HTR-8/SVneo (cell line): ENCODE results near the gene GBP4.

Source experiments
- DNase-seq: peaks from one replicate; pipeline ENCODE4 v3.0.0; 2011; ENCODE audit warnings: low spot score, mixed read lengths; ENCODE audit not compliant: insufficient read length
- FAIRE-seq: peaks from 2 replicates; lab custom pipeline; 2011; peaks lifted over from hg19 to GRCh38; lab: Jason Lieb, UNC

Gene GBP4

DNA sequence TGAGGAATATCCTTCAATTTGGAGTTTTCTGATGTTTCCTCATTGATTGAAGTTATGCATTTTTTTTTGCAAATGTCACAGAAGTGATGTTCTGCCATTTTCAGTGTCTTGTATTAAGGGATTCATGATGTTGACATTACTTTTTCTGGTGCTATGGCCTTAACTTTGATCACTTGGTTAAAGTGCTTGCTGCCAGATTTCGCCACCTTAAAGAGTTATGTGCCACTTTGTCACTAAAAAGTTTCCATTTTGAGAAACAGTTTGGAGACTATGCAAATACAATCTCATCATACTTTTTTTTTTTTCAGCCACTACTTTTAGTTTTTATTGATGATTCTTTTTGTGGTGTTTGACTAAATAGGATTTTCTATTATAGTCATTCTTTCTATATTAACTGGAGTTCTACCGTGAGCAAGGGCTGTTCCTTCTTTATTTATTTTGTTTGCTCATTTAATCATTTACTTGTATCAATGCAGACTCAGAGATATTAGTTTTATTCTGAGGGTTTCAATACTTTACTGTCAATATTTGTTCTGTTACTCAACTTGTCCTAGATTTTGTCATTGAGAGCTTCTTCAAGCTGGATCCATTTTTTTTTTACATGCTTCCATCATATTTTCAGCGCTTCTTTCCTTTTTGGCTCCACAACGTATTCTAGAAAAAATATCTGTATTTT lies 26.1 kb downstream of the GBP4 start:
- DNase-seq, result no peak
- FAIRE-seq, result no peak

DNA sequence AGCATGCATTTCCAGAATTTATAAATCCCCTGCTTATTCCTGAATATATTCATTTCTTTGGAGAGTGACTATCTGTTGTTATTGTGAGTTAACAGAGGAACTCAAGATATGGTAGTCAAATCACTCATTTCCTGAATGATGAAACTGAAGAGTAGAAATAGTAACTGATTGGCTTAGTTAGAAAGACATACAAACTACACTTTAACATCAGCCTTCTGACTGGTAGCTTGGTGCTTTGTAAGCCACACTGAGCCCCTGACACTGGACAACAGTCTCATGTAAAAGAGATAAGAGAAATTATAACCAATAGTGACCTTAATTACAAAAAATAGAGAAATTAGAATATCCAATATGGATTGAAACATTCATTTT lies 27.7 kb downstream of the GBP4 start:
- no peak for DNase-seq
- FAIRE-seq, result no peak

DNA sequence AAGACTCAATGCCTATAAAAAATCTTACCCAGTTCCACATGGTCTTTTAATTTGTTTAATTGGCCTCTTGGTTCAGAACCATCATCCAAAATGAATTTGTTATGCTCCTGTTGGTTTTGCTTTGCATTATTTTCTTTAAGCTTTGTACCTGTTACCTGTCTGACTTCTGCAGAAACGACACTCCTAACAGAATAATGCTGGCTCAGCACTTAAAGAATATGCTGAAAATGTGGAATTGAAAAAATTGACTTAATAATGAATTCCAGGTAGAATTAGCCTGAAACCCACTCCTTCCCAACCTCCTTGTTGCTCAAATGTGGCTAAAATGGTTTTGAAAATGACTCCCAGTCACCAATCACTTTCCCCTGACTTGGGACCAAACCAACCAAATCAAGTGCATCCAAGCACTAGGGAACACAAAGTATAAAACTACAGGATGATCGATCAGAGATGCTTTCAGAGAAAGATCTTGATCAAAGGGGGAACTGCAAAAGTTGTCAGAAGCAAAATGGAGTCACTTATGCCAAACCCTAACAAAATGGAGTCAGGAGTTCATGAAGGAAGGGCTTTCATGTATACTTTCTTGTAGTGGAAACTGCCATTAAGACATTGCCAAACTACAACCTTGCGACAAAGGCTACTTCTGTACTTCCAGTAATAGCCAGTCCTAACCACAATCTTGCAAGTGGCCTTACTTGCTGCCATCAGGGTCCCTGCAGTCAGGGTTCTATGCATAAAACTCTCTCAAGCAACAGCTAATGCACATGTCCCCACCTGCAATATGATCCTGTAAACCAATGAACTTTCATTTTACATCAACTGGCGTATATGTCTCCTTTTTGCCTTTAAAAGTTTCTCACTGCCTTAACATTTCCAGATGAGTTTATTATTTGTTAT lies 28.3 kb downstream of the GBP4 start:
- no peak for DNase-seq
- FAIRE-seq, result no peak

DNA sequence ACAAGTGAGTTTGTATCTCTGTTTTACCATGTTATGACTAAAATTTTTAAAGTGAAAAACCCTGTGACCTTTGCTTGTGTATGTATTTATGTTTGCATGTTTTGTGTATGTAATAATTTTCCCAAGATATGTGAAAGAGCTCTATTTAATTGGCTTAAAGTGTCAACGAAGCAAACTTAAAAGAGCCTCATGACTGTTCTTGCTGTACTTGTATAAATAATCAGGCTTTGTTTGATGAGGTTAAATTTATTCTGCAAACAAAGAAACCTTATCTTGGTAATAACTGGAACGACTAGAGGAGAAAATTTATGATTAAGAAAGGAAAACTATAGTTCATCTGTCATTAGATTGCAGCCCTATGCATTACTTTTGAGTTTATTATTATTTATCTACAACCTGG lies 29.6 kb downstream of the GBP4 start:
- no peak for DNase-seq
- FAIRE-seq, result no peak

DNA sequence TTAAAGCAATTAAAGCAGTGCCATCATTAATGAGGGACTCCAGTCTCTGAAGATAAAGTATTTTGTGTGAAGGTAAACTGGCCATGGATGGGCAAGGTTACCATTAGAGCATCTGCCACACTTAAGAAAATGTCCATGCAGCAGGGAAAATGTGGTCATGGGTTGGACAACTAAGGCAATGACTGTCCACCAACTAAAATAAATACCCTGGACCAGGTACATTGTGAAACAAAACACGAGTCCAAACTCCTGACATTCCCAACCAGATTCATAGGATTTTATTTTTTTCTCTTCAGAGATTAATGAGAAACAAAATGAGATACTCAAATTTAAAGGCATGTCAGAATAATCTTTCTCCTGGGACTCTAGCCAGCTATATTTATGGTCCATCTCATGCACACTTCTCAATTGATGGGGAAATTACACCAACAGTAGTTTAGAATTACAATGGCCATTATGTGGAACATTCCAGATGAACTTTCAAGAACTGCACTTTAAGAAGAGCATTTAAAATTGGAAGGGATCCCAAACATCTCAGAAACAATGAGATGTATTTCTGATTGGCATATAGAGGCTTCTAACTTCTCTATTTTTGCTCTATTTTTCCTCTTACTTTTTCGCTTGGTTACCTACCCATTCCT lies 31.0 kb downstream of the GBP4 start:
- no peak for DNase-seq

DNA sequence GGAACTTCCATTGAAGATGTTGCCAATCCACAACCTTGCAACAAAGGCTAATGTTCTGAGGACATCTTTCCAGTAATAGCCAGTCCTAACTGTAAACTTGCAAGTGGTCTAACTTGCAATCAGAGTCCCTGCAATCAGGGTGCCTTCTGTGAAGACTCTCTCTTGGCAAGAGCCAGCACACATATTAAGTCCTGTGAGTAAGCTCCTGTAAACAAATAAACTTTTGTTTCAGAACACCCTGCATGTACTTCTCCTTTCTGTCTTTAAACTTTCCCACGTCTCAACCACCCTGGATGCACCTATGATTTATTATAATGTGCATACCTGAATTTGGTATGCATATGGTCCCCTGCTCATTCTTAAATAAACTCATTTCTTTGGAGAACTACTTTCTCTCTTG lies 32.0 kb downstream of the GBP4 start:
- FAIRE-seq (no peak), DNase-seq (no peak)

More for the DNA sequence above, 31.0 kb downstream of the GBP4 start:
- no peak for FAIRE-seq

DNA sequence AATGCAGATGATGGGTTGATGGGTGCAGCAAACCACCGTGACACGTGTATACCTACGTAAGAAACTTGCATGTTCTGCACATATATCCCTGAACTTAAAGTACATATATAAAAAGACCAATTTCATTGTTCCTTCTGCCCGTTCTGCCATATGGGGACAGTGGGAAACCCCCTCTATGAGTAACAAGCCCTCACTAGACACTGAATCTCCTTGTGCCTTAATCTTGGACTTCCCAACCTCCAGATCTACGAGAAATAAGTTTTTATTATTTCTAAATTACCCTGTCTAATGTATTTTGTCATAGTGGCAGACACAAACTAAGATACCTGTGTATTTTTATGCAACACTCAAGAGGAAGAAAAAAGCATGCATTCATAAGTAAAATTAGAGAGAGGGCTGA lies 32.9 kb downstream of the GBP4 start:
- FAIRE-seq, result no peak
- DNase-seq, result no peak

DNA sequence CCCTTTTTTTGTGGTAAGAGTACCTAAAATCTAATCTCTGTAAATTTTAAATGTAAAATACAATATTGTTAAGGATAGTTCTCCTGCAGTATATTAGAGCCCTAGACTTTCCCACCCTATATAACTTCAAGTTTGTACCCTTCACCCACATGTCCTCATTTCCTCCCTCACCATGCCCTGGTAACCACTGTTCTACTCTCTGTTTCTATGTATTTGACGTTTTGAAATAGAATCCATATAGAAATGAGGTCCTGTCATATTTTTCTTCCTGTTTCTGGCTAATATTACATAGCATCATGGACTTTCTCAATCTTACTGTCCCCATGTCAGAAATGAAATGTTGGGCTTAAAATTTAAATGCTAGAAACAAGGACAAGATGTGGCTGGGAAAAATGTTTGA lies 47.7 kb downstream of the GBP4 start:
- FAIRE-seq (no peak), DNase-seq (no peak)

DNA sequence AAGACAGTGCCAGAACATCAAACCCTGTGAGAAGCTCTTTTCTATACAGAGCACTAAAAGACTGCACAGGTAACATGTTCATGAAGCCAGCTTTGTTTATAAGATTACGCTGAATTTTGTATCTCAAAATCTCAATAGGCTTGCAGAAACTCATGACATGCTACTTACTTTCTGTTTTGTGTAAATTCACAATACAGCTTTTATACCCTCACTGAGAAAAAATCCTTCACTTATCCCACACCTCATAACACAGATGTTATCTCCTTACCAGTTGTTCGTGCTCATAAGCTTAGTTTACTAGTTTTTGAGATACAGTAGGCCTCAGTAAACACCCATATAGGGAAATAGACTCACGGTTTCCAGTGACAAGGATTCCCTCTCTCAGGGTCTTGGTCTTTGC lies 48.8 kb downstream of the GBP4 start:
- DNase-seq, result no peak
- FAIRE-seq, result no peak

DNA sequence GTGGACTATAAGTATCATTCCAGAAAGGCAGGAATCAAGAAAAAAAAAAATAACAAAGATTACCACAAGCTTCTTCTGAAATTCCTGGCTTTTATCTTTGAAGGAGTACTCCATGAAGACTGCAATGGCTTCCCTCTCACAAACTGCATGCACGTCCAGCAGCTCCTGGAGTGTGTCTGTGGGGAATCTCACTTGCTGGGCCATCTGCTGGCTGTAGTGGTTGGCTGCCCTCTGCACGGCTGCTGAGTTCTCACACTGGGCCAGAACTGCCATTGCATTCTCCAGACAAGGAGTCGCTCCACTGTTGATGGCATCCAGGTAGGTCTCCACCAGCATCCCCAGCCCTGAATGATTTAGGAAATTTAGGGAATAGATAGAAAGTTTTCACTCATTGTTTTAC lies 49.5 kb downstream of the GBP4 start:
- no peak for DNase-seq
- no peak for FAIRE-seq

DNA sequence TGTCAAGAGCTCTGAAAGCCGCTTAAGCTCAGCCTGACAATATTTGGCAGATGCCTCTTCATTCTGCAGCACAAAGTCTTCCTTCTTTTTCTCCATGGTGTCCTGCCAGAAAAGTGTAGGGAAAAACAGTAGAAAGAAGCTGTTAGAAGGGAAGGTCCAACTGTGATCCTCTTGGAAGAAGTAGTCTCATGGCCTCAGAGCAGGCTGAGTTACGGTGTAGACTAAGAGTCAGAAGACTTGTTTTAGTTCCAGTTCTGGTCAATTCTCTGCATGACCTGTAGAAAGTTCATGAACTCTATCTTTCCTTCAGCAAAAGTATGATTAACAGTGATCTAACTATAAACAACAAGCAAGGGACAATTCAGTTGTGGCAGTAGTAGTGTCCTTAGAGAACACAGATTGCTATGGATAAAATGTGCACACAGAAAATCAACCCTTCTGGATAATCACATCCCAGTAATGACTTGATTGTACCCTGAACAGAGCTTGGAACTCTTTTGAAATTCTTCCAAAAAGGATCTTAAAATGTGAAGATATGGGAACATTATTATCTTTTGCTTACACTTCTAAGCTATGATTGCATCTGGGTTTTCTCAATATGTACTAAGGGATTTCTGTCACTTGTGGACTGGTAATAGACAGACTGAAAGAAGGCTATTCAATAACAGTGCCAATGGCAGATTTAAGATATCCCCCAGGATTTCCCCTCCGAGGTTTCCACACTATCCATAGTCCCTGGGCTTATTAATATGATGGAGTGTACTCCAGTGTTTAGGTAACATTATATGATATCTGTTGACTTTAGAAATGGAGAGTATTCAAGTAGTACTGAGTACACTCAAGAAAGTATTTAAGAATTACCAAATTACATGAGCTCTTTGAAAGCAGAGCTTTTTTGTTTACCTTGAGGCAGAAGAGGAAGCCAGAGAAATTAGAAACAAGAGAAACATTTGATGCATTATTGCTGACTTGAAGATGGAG lies 50.8 kb downstream of the GBP4 start:
- FAIRE-seq (no peak), DNase-seq (no peak)

DNA sequence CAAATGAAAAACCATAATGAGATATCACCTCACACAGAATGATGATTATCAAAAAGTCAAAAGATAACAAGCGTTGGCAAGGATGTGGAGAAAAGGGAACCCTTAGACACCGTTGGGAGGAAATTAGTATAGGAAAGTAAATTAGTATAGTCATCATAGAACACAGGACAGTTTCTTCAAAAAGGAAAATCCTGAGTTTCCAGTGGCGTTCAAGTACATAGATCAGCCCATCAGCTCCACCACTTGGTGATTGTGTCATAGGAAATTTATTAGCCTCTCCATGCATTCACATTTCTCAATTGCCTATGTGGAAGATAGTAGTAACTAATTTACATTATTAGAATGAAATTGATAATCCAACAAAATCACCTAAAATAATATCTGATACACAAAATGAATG lies 52.0 kb downstream of the GBP4 start:
- DNase-seq, result no peak
- no peak for FAIRE-seq

DNA sequence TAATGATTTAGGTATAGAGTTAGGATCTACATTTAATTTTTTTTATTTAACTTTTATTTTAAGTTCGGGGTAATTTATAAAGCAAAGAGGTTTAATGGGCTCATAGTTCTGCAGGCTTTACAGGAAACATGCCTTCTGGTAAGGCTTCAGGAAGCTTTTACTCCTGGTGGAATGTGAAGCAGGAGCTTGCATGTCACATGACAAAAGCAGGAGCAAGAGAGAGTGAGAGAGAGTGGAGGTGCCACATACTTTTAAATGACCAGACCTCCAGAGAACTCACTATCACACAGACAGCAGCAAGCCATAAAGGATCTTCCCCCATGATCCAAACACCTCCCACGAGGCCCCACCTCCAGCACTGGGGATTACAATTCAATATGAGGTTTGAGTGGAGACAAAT lies 55.3 kb downstream of the GBP4 start:
- DNase-seq (no peak), FAIRE-seq (no peak)

DNA sequence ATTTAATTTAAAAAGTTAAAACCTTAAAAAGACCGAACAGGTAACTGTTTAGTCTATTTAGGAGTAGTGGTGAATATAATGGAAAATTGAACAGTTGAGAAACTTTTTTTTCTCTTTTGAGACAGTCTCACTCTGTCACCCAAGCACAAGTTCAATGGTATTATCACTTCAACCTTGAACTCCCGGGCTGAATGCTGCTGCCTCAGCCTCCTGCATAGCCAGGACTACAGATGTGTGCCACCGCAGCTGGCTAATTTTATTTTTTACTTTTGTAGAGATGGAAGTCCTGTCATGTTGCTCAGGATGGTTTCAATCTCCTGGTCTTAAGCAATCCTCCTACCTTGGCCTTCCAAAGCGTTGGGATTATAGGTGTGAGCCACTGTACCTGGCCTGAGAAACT lies 56.6 kb downstream of the GBP4 start:
- no peak for DNase-seq
- FAIRE-seq, result no peak

DNA sequence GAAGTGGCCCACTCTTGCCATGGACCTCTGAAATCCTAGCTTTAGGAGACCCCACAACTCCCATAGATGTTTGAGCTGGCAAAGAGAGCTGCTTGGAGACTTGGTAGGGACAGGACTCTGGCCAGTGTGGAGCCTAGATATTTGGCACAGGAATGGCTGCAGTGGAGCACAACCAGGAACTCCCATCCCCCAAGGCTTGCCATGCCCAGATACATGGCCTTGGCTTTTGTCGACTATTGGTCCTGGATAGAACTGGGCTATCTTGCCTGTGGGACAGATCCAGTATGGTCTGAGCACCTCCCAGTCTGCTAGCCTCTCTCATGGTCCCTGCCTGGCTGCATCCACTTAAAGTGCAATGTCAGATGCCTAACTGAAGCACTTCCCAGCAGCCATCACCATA lies 65.0 kb downstream of the GBP4 start:
- no peak for FAIRE-seq

More for the DNA sequence above, 65.0 kb downstream of the GBP4 start:
- no peak for DNase-seq
